Urinary bladder (tissue), 4 donors: ENCODE results near the gene SLC25A20. TPM values are rescaled to one million over a fixed set of nuclear protein-coding genes. Genes with fewer than 3 reads are reported as not detected.

ENCODE experiments used
- DNase-seq: peaks from one replicate; pipeline ENCODE4 v3.0.0-alpha.2; 2015; ENCODE audit errors: extremely low spot score
- H3K27ac ChIP-seq: one replicate; pipeline ENCODE4 v1.5.1; 2013; ENCODE audit warnings: low read depth, mild to moderate bottlenecking, moderate library complexity
- H3K36me3 ChIP-seq: one replicate; pipeline ENCODE4 v1.6.1; 2013; ENCODE audit warnings: mild to moderate bottlenecking, moderate library complexity; ENCODE audit not compliant: insufficient read depth
- H3K4me1 ChIP-seq: one replicate; pipeline ENCODE4 v1.6.1; 2013; ENCODE audit warnings: mild to moderate bottlenecking, moderate library complexity; ENCODE audit not compliant: insufficient read depth
- H3K4me3 ChIP-seq: one replicate; pipeline ENCODE4 v1.5.1; 2013; ENCODE audit warnings: low read depth, low read length
- WGBS: extraction: QIAGEN DNeasy Blood & Tissue Kit; methylation state at CpG from one replicate; pipeline ENCODE4 v1.1.7; 2013; 5-methylcytosine and 5-hydroxymethylcytosine counted together
- polyA plus RNA-seq: library from polyadenylated mRNA; stranded (reverse); fragments of 200-250 nt; gene quantifications from one replicate; pipeline ENCODE4 v1.2.3, GENCODE V29; 2013
- total RNA-seq: library from RNA; depleted of rRNA; stranded (reverse); fragments of >200 nt; gene quantifications from one replicate; pipeline ENCODE4 v1.2.3, GENCODE V29; 2014
- donor health status: healthy with polysubstance abuse.
- donor health status: healthy.

SLC25A20 gene
- total and polyA plus RNA-seq, 2 donors: 11.0 to 14.1 TPM

DNA sequence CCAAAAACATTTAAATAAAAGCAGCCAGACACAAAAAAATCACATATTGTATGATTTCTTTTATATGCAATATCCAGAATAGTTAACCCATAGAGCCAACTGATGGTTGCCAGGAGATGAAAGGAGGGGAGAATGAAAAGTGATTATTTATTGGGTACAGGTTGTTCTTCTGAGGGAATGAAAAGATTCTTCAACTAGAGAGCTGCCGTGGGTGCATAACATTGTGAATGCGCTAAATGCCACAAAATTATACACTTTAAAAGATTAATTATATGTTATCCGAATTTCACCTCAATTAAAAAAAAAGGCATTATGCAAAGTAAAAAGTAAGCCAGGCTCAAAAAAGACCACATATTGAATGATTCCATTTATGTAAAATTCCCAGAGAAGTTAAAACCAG, 87.2 kb downstream of the SLC25A20 start:
- no peaks in the 10 kb centered on the region for H3K36me3 ChIP-seq
- no peak overlapping the region for H3K27ac ChIP-seq
- no peaks in the 10 kb centered on the region for H3K4me1 ChIP-seq
- peak; percentile 14 for DNase-seq
- H3K4me3 ChIP-seq: no peak overlapping the region
- WGBS: 68% methylated on average over 3 of the region's 3 CpGs

Other genes with a start within 250 kb of the SLC25A20 start
- 0.79 TPM for gene CELSR3, start 236.0 kb downstream of the SLC25A20 start, total RNA-seq
- 0.48 TPM for gene CELSR3, start 236.0 kb downstream of the SLC25A20 start, polyA plus RNA-seq
- 8.6 TPM for gene NCKIPSD, start 213.0 kb downstream of the SLC25A20 start, total RNA-seq
- 18.1 TPM for gene NCKIPSD, start 213.0 kb downstream of the SLC25A20 start, polyA plus RNA-seq
- gene IP6K2, start 181.7 kb downstream of the SLC25A20 start, total RNA-seq: 75.7 TPM
- gene IP6K2, start 181.7 kb downstream of the SLC25A20 start, polyA plus RNA-seq: 83.2 TPM
- 20.5 TPM for gene PRKAR2A, start 51.0 kb downstream of the SLC25A20 start, total RNA-seq
- 23.0 TPM for gene PRKAR2A, start 51.0 kb downstream of the SLC25A20 start, polyA plus RNA-seq
- gene ARIH2, start 20.0 kb upstream of the SLC25A20 start, total RNA-seq: 71.6 TPM
- gene ARIH2, start 20.0 kb upstream of the SLC25A20 start, polyA plus RNA-seq: 59.9 TPM
- gene P4HTM, start 91.4 kb upstream of the SLC25A20 start, total RNA-seq: 30.9 TPM
- gene P4HTM, start 91.4 kb upstream of the SLC25A20 start, polyA plus RNA-seq: 31.6 TPM
- 66.2 TPM for gene WDR6, start 108.5 kb upstream of the SLC25A20 start, total RNA-seq
- gene WDR6, start 108.5 kb upstream of the SLC25A20 start, polyA plus RNA-seq: 132 TPM
- gene DALRD3, start 119.7 kb upstream of the SLC25A20 start, total RNA-seq: 26.7 TPM
- gene DALRD3, start 119.7 kb upstream of the SLC25A20 start, polyA plus RNA-seq: 28.3 TPM
- 43.2 TPM for gene NDUFAF3, start 123.2 kb upstream of the SLC25A20 start, total RNA-seq
- gene NDUFAF3, start 123.2 kb upstream of the SLC25A20 start, polyA plus RNA-seq: 81.6 TPM
- 247 TPM for gene IMPDH2, start 130.5 kb upstream of the SLC25A20 start, total RNA-seq
- gene IMPDH2, start 130.5 kb upstream of the SLC25A20 start, polyA plus RNA-seq: 192 TPM
- 63.0 TPM for gene QRICH1, start 195.2 kb upstream of the SLC25A20 start, total RNA-seq
- gene QRICH1, start 195.2 kb upstream of the SLC25A20 start, polyA plus RNA-seq: 40.7 TPM
- 197 TPM for gene QARS1, start 205.9 kb upstream of the SLC25A20 start, total RNA-seq
- 242 TPM for gene QARS1, start 205.9 kb upstream of the SLC25A20 start, polyA plus RNA-seq
- 30.8 TPM for gene USP19, start 221.9 kb upstream of the SLC25A20 start, total RNA-seq
- gene USP19, start 221.9 kb upstream of the SLC25A20 start, polyA plus RNA-seq: 44.8 TPM
- 429 TPM for gene LAMB2, start 234.2 kb upstream of the SLC25A20 start, total RNA-seq
- 366 TPM for gene LAMB2, start 234.2 kb upstream of the SLC25A20 start, polyA plus RNA-seq